ENCODE results near the gene FAM227A.

The FAM227A gene

DNA sequence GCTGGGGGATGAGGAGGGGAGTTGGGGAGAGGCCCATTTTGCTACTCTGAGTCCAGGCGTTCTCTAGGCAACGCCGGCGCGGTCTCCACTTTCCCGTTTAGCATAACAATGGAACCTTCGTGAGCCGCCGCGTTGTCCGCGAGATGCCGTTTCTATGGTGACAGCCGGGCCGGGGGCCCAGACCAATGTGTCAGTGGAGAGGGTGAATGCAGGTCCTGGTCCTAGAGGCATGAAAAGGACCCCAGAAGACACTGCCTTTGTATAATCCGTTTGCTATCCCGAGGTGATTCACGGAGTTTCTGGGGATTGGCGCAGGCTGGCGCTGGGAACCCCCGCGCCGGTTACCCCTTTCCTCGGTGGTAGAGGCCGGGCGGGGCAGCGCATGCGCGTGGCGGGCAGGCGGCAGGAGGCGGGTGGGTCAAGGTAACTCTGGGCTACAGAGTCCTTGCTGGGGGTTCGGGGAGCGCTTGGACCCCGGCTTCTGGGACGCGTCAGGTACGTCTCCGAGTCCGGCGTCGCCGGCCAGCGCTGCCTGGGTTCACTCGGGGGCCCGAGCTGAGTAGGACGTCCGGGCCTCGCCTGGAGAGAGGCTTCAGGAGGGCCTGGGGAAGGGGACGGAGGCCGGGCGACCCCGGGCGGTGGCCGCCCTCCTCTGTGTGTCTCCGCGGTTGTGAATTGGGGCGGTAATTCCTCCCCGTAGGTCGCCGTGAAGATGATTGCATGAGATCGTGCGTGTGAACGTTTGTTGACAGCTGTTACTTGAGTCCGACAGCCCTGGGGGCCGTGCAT is at the start of gene FAM227A, which contains the start of gene CBY1:
Gene FAM227A (minus strand): TSS at position 137 of the 789 bp plus-strand sequence. CDS start 6,224 bp downstream, outside the sequence.
Gene CBY1 (plus strand): TSS at position 383 of the 789 bp plus-strand sequence. CDS start 11,417 bp downstream, outside the sequence.
- DNase-seq (ENCODE audit: low read depth in 2 of 2): peak; percentile 70 to 80

DNA sequence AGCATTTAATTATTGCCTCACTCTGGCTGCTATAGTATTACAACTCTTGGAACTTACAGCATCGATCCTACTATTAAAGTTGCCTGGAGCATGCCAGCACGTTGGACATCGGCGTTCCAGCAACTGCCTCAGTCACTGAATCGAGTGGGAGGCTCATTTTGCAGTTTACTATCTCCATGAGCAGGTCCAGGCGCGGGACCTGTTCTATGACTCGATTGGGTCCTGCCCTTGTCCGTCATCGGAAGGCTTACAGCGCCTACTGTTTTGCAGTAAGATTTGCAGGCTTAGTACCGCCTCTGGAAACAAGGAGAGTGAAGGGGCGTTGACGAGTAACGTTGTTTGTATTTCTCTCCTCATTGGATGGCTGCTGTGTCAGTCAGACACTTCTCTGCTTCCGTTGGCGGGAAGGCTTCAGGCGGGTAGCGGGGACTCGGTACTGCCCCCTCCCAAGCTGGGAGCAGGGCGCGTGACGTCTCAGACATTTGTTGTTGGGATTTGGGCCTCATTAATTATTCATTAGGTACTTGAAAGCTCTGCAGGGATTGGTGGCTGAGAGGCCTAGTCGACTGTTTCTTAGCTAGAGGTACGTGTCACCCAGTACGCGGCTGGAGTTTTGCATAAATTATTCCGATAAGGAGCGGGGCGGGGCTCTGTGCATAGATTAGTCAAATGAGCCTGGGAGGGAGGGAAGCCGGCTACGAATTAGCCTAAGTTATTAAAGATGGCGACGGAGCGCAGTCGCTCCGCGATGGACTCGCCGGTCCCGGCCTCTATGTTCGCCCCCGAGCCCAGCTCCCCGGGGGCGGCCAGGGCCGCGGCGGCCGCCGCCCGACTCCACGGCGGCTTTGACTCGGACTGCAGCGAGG is 49.3 kb upstream of the FAM227A start, which contains the start of gene GTPBP1:
Gene GTPBP1 (plus strand): TSS at position 710 of the 866 bp plus-strand sequence. CDS start 12 bp downstream, at position 722.
- DNase-seq (ENCODE audit: low read depth in 2 of 2): peak; percentile 91 to 93

DNA sequence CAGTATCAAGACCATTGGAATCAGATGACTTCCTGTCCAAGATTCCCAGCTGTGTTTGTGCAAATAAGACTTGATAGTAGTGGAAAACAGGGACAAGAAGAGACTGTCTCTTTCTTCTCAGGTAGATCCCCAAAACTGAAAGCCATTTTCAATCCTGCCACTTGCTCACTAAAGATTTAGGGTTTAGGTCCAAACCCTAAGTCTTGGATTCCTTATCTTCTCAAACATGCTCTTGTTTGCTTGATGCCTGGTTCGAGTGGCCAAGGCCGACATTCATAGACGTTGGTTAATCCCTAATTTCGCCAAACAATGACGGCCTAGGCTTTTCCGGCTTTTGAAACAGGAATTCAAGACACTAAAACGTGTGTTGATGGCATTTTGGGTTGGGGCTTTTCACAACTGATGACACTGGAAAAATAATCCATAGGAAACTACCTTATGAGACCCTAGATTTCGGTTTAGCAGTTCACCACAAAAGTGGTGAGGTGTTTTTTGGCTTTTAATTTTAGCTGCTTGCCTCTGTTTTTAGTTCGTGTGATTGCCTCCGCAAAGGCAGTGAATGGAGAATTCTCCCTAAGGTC is 48.6 kb upstream of the FAM227A start:
- no peak for DNase-seq (ENCODE audit: low read depth in 2 of 2)

DNA sequence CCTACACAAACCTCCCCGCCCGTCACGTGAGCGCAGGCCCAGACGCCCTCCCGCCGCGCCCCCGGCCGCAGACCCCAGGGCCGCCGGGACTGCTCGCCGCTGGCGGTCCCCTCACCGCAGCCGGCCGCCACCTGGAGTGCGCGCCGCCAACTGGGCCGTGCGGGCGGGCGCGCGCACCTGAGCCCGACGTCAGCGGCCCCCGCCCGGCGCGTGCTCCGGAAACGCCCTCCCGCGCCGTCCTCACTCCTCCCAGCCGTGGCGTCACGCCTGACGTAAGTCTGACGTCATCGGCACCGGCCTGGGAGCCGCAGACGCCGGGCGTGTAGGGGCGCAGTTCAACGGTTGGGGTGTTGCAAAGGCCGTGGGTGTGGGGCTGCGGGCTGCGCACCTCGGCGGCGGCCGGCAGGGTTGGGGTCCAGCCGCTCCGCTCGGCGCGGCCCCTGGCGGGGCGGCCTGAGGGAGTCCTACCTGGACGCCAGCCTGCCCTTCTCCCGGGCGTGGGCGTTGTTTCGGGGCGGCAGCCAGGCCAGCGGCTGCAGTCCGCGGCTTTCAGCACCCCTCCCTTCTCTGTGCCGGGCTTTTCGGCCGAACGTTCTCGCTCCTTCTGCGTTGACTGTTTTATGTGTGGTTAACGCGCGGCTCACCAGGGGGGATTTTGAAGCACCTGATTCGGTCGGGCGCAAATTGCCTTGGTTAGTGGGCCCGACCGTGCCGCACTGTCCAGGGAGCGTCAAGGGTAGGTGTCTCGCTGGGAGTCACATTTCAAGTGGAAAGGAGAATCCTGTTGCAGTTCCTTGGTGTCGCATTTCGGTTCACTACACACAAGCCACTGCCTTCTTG is 44.8 kb upstream of the FAM227A start, which contains the start of gene JOSD1:
Gene JOSD1 (minus strand): TSS at position 155 of the 840 bp plus-strand sequence. CDS start 956 bp downstream, outside the sequence.
- DNase-seq (ENCODE audit: low read depth in 2 of 2): peak; percentile 95 to 97

DNA sequence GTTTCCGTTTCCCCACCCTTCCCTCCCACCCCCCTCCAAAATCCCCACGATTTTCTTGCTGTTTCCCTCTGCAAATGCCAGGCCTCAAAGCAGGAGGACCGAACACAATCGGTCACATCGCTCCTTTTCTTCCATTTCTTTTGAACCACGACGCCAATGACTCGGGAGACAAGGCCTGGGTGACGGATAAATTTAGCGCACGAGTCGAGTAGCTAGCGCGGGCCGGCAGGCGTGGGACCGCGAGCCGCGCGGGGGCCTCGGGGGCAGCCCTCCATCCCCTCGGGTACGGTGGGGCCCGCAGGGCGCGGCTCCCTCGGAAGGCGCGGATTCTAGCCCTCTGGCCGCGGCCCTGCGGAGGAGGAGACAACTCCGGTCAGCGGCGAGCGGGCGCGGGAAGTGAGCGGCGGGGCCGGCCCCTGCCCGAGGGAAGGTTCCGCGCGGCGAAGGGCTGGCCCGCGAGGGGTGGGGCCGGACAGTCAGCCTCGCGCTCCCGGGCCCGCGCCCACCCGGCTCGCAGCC is 44.1 kb upstream of the FAM227A start:
- DNase-seq (ENCODE audit: low read depth in 2 of 2): peak in 1 of 2 experiments; percentile 40

DNA sequence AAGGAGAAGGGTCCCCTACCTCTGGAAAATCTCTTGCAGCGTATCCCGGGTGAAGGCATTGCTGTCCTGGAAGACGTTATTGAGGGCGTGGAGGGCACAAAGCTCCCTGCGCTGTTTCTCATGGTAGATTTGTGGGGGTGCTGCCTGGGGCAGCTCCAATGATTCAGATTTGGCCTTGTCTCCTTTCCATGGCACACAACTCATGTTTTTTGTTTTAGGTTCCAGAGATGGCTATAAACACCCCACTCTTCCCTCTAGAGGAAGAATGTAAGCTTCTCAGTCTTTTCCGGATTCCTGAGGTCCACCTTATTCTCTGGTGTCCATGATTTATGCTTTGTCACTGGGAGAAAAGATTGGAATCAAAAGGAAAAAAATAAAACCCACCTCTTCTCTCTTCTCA is 43.6 kb upstream of the FAM227A start:
- DNase-seq (ENCODE audit: low read depth in 2 of 2): no peak

DNA sequence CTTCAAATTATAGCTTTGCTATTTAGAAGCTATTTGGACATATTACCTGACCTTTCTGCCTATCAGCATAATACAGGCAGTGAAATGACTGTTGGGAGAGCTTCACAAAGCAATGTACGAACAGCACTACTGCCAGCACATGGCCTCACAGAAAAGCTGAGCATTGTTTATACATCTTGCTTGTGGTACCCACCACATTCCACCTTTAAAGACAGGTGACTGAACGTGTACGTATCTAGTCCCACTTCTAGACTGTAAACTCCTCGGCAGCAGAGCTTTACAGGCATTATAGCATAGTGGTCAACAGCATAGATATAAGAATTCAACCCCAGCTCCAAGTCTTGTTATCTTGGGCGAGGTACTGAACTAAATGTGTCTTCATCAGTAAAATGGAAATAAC is 43.0 kb upstream of the FAM227A start:
- no peak for DNase-seq (ENCODE audit: low read depth in 2 of 2)

DNA sequence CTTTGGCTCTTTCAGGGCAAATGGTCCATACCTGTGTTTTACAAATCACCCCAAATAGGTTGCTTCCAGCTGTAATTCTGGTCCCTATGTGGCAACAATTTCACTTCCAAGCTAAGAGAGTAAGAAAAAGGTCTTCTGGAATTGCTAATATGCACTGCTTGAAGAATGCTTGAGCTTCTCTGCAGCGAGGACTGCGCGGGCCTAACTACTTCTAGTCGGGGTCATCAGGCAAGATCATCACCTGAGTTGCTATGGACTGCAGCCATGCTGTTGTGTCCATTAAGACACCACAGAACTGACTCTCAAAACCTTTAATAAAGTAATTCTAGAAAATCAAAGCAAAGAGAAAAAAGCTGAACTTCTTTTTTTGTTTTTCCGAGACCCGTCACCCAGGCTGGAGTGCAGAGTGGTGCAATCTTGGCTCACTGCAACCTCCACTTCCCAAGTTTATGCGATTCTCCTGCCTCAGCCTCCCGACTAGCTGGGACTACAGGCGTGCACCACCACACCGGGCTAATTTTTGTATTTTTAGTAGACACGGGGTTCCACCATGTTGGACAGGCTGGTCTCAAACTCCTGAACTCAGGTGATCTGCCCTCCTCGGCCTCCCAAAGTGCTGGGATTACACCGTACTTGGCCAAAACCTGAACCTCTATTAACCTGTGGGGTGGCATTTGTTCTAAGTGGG is 42.4 kb upstream of the FAM227A start:
- no peak for DNase-seq (ENCODE audit: low read depth in 2 of 2)

DNA sequence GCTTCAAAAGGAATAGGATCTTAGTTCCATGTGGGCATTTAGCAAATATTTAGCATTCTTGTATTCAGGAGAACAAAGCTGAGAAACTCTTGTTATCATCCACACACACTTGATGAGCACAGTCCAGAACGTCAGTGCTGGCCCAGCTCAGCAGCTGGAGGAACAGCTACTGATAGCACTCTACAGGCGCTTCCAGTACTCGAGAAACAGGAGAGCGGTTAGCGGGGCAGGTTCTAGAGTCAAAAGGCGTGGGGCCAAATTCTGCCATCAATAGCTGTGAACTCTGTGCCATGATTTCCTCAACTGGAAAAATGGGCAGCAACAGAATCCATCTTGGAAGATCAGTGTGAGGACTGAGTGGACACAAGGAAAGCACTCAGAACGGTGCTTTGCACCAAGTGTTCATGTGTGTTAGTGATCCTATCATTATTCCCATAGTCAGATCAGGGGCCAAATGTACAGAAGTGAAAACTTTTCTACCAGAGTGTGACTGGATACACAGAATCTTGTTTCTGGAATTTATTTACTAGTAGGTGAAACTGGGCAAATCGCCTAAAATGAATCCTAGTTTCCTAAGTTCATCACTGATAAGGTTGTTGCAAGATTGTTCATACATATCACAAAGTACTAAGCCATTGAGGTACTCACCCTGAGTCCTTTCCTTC is 41.4 kb upstream of the FAM227A start:
- DNase-seq (ENCODE audit: low read depth in 2 of 2): no peak

DNA sequence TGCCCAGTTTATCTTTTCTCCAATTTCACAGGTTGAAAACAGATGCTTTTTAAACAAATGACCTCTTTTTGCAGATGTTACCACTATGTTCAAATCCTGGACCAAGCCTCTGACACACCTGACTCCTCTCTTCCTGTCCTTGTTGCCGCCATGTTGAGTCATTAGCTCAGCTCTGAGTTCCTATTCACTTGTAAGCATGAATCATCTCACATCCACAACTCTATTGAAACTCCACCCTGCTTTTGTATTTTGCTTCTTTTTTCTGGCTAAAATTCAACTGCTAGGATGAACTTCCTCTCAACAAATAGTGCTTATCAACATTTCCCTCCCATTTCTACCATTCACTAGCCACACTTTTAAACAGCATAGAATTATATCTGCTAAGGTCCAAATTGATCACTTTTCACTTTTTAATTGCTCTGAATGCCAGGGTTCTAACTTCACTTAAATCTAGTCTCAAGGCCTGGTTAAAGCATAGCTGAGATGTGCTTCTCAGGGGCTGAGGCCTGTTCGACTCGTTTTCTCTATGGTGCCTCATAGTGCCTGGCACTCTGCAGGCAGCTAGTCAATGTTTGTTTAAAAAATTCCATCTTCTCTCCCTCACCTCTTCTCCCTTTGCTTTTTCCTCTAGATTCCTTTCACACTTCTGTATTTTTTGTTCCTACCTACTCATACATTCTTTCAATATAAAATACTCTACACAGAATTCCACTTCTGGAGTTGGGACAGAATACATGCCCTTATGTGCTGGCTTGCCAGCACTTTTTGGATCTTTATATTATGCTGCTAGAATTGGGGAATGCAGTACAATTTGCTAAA is 40.6 kb upstream of the FAM227A start:
- peak; percentile 17 to 35 for DNase-seq (ENCODE audit: low read depth in 2 of 2)

DNA sequence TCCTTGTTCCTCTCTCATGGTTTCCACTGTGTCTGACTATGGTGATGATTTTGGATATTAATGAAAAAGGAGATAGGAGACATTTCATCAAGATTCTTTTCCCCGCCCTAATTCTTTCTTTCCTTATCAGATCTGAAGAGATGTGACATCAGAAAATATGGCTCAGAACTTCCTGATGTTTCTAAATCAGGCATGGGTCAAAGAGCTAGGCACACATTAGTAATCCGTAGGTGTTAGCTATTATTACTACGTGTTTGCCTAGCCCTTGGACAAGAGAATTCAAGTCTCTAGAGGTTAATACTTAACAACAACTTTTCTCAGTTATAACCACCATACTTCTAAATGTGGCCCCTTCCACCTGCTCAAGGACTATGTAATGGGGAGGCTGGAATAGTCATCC is 38.7 kb upstream of the FAM227A start:
- DNase-seq (ENCODE audit: low read depth in 2 of 2): no peak

DNA sequence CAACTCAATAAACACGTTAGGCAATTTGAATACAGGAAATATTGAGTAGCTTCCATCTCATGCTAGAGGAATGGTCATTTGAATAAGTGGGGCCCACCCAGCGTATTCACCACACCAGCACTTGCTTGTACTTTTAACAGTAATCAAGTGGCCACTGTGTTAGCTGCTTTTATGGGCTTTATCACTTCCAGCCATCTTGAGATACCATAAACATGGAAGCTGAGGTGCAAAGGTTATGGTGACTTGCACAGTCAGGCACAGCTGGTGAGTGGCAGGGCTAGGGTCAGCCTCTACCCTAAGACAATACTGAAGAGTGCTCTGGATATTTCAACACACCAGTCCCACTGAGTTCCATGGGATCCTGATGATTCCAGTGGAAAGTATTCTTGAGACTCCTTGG is 37.9 kb upstream of the FAM227A start:
- no peak for DNase-seq (ENCODE audit: low read depth in 2 of 2)

DNA sequence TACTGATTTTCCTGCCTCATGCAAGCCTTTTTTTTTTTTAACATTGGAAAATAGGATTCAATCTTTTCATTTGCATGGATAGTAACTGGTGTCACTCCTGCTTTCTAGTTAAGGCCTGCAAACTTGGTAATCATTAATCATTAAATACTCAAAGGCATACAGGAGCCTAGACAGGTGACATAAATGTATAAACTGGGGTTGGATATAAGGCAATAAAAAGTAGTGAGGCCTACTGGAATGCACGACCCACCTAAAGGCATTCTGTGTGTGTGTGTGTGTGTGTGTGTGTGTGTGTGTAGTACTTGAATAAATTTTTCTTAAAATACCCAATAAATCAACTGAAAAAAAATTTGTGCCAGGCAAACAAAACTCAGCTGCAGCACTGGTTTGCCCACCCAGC is 33.5 kb upstream of the FAM227A start:
- no peak for DNase-seq (ENCODE audit: low read depth in 2 of 2)

DNA sequence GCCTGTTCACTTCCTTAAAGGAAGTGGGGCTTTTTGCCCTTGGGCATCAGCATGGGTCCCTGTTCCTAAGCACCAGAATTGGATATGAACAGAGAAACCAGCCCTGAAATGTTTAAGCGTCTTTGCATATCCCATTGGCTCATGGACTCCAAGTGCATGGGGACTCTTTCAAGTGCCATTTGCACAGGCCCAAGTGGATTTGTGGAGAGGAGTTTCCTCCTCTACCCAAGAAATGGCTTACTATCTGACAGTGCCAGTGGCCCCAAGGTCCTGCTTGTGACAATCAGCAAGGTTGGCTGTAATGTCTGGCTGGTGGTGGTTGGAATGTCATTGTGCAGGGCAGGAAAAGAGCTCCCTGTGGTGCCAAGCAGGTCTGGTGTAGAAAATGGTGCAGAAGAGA is 29.6 kb upstream of the FAM227A start:
- DNase-seq (ENCODE audit: low read depth in 2 of 2): no peak

DNA sequence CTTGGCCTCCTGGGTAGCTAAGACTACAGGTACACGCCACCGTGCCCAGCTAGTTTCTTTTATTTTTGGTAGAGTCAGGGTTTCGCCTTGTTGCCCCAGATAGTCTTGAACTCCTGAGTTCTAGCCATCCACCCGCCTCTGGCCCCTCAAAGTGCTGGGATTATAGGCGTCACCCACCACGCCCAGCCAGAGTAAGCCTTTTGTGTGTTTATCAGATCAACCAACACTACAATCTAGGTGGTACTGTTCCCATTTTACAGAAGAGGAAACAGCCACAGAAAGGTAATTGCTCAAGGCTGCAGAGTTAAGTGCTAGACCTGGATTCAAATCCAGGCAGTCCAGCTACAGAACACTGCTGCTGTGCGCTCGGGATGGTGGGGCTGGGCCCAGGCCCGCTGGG is 28.7 kb upstream of the FAM227A start:
- DNase-seq (ENCODE audit: low read depth in 2 of 2): no peak

DNA sequence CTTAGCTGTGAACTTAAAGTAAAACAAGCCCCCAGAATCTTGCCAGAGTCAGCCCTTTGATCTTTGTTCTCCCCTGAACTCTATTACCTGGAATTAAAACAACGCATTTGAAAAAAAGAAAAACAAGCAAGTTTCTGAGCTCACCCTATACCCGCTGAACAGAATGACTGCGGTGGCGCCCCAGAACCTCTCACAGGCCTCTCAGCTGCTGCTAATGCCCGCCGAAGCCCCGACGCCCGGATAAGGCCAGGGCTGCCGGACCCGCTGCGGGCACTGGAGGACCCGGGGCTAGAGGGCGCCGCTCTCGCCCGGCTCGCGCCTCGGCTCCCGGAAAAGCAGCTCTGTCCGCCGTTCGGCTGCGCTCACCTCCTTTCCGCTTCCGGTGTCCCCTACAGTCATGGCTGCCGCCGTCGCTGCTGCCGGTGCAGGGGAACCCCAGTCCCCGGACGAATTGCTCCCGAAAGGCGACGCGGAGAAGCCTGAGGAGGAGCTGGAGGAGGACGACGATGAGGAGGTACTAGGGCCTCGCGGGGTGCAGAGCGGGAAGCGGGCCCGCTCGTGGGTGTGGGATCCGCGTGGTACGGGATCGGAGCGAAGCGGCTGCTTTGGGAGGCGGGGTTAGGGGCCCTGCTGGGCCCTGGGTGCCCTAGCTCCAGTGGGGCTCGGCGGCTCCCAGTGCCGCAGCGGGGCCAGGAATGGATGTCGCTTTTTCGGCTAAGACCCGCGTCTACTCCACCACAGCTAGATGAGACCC is 25.6 kb upstream of the FAM227A start, which contains the start of gene TOMM22:
Gene TOMM22 (plus strand): TSS at position 376 of the 754 bp plus-strand sequence. CDS start 22 bp downstream, at position 398.
- peak; percentile 75 to 77 for DNase-seq (ENCODE audit: low read depth in 2 of 2)

DNA sequence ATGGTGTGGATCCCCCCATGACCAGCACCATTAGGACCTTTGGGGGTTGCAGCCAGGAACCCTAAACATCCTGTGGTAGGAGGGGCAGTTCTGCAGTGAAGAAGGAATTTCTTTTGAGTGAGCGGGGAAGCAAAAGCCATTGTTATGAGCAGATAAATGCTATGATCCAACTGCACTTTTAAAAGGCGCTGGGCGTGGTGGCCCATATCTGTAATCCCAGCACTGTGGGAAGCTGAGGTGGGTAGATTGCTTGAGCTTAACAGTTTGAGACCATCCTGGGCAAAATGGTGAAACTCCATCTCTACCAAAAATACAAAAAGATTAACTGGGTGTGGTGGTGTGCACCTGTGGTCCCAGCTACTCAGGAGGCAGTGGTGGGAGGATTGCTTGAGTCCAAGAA is 19.6 kb upstream of the FAM227A start:
- no peak for DNase-seq (ENCODE audit: low read depth in 2 of 2)

DNA sequence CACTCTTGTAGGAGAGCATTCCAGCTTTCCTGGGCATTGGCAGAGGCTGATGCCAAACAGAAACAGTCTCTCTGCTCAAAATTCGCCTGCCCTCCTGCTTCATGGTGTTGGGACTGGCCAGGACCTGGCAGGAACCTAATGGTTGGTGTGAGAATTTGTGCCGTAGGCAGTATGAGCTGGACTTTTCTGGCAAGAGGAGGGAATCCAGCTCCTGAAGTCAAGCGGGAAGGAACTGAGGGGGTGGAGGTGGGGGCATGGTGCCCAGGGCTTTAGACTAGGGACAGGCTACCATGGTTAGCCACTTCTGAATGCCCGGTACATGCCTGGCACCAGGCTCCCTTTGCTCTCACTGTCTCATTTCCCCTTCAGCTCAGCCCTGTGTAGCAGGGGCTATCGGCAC is 18.7 kb upstream of the FAM227A start:
- DNase-seq (ENCODE audit: low read depth in 2 of 2): no peak

All from stimulated activated CD4-positive, alpha-beta T cell treated with anti-CD3 and anti-CD28 coated beads, Interleukin-12 subunit alpha, Interleukin-12 subunit beta, amount 100 ng/mL, for 24 hours (primary cell).